Measurements from ENCODE around the gene DUSP15.

DNA sequence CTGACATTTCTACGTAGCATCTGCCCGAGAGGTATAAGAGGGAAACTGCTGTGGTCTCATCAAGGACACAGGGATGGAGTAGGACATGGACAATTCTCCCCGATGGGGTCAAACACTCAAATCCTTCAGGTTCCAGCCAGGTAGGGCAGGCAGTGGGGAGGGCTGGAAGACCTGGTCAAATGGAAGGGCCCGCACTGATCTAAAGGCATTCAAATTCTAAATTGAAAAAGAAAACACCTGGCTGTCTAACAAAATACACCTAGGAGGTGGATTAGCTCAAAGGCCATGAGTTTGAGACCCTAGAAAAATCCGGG lies 8.2 kb downstream of the DUSP15 start:
- TF ChIP-seq, protein P1, sequence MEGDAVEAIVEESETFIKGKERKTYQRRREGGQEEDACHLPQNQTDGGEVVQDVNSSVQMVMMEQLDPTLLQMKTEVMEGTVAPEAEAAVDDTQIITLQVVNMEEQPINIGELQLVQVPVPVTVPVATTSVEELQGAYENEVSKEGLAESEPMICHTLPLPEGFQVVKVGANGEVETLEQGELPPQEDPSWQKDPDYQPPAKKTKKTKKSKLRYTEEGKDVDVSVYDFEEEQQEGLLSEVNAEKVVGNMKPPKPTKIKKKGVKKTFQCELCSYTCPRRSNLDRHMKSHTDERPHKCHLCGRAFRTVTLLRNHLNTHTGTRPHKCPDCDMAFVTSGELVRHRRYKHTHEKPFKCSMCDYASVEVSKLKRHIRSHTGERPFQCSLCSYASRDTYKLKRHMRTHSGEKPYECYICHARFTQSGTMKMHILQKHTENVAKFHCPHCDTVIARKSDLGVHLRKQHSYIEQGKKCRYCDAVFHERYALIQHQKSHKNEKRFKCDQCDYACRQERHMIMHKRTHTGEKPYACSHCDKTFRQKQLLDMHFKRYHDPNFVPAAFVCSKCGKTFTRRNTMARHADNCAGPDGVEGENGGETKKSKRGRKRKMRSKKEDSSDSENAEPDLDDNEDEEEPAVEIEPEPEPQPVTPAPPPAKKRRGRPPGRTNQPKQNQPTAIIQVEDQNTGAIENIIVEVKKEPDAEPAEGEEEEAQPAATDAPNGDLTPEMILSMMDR (IDR thresholded peaks at IDR 0.05; ENCODE audit: low read length): no peak
- TF ChIP-seq EZH2 (IDR thresholded peaks at IDR 0.05; ENCODE audit: borderline replicate concordance, low read length): no peak
